Thyroid gland (tissue), 4 donors: Measurements from ENCODE around the gene SH3RF3.

Source experiments
- CTCF ChIP-seq, 6 experiments: fragments of 200-600 bp in 3 of 6; fragments of 450-650 bp in 3 of 6; sonication (generic) in 3 of 6; IDR thresholded peaks; one replicate each; pipeline ENCODE4 v1.5.1; 2016 to 2019; ENCODE audit warnings: antibody characterized with exemption in 6 of 6, mild to moderate bottlenecking in 2 of 6, inconsistent platforms in 1 of 6, moderate library complexity in 1 of 6
- POLR2A ChIP-seq, 2 donors: fragments of 450-650 bp; IDR thresholded peaks; one replicate each; pipeline ENCODE4 v1.6.1; 2017; ENCODE audit warnings: antibody characterized with exemption in 2 of 2, mild to moderate bottlenecking in 2 of 2, moderate library complexity in 1 of 2

DNA sequence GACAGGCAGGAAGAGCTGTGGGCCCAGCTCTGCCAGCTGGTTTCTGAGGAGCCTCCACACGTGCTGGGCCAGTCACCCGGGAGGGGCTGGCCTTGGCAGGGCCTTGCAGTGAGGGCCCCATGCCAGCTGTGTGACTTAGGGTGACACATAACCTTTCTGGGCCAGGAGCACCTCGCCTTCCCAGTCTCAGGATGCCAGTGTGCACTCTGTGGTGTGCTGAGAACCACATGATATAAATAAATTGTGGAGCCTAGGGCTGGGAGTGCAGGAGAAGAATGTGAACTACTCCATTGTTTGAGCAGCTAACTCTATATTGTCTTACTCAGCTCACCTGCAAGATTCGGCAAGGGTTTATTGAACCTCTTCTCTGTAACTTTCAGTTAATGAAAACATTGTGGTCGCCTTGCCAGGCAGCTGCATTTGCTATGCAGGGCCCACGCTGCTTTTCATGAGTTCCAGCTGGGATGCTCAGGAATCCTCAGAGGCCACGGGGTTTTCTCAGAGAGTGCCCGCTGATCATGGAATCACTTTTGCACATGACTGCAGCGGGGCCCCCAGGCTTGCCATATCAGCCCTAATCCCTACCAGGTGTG, 222.3 kb downstream of the SH3RF3 start:
- no peak for TF ChIP-seq CTCF (IDR thresholded peaks at IDR 0.05)
- TF ChIP-seq POLR2A (IDR thresholded peaks at IDR 0.05), result no peak
